Suprapubic skin (tissue), 4 donors: ENCODE data around the gene SMTNL2. TPM values are rescaled to one million over a fixed set of nuclear protein-coding genes. Genes with fewer than 3 reads are reported as not detected.

ENCODE experiments used
- DNase-seq, 2 donors: peaks; one replicate each; pipeline ENCODE4 v3.0.0-alpha.2; 2019; ENCODE audit warnings: low spot score in 2 of 2
- H3K27ac ChIP-seq: fragments of 200-600 bp; sonication (generic); one replicate; pipeline ENCODE4 v1.5.1; 2019
- H3K27me3 ChIP-seq: fragments of 200-600 bp; sonication (generic); one replicate; pipeline ENCODE4 v1.5.1; 2019
- H3K36me3 ChIP-seq: fragments of 200-600 bp; sonication (generic); one replicate; pipeline ENCODE4 v1.5.1; 2019
- H3K4me1 ChIP-seq: fragments of 200-600 bp; sonication (generic); one replicate; pipeline ENCODE4 v1.5.1; 2019
- H3K4me3 ChIP-seq: fragments of 200-600 bp; sonication (generic); one replicate; pipeline ENCODE4 v1.5.1; 2019; ENCODE audit warnings: mild to moderate bottlenecking
- H3K9me3 ChIP-seq: fragments of 200-600 bp; sonication (generic); one replicate; pipeline ENCODE4 v1.5.1; 2019
- EP300 ChIP-seq: sonication (generic); formaldehyde crosslinking; IDR thresholded peaks from one replicate; pipeline ENCODE4 v1.6.1; 2017; ENCODE audit warnings: antibody characterized with exemption
- POLR2A ChIP-seq, 2 donors: fragments of 450-650 bp; IDR thresholded peaks; one replicate each; pipeline ENCODE4 v1.6.1; 2017; ENCODE audit warnings: antibody characterized with exemption in 2 of 2, mild to moderate bottlenecking in 2 of 2, moderate library complexity in 2 of 2
- POLR2AphosphoS5 ChIP-seq, 3 donors: sonication (generic); formaldehyde crosslinking; IDR thresholded peaks; one replicate each; pipeline ENCODE4 v1.6.1; 2017; ENCODE audit warnings: antibody characterized with exemption in 3 of 3
- WGBS: methylation state at CpG from one replicate; pipeline ENCODE4 v1.1.5; 2018; 5-methylcytosine and 5-hydroxymethylcytosine counted together
- total RNA-seq, 4 donors: library from RNA; depleted of rRNA; stranded (reverse); fragments of >200 nt; gene quantifications; one replicate each; pipeline ENCODE4 v1.1.0, GENCODE V29; 2016
- TF ChIP-seq, protein P1 (sequence below), 2 donors: fragments of 200-600 bp in 1 of 2; fragments of 450-650 bp in 1 of 2; sonication (generic) in 1 of 2; IDR thresholded peaks; one replicate each; pipeline ENCODE4 v1.5.1; 2016 to 2019; ENCODE audit warnings: antibody characterized with exemption in 2 of 2, mild to moderate bottlenecking in 1 of 2, moderate library complexity in 1 of 2

Gene SMTNL2
- total RNA-seq, 4 donors from 2014 or later: 0.64 to 1.3 (median 0.81) TPM; not detected in 1

GRCh38 chr17:4610162-4610561 lies 25.8 kb downstream of the SMTNL2 start:
- TF ChIP-seq POLR2AphosphoS5 (IDR thresholded peaks at IDR 0.05) (no peak), POLR2A (IDR thresholded peaks at IDR 0.05) (no peak), EP300 (no peak)
- TF ChIP-seq, protein P1, sequence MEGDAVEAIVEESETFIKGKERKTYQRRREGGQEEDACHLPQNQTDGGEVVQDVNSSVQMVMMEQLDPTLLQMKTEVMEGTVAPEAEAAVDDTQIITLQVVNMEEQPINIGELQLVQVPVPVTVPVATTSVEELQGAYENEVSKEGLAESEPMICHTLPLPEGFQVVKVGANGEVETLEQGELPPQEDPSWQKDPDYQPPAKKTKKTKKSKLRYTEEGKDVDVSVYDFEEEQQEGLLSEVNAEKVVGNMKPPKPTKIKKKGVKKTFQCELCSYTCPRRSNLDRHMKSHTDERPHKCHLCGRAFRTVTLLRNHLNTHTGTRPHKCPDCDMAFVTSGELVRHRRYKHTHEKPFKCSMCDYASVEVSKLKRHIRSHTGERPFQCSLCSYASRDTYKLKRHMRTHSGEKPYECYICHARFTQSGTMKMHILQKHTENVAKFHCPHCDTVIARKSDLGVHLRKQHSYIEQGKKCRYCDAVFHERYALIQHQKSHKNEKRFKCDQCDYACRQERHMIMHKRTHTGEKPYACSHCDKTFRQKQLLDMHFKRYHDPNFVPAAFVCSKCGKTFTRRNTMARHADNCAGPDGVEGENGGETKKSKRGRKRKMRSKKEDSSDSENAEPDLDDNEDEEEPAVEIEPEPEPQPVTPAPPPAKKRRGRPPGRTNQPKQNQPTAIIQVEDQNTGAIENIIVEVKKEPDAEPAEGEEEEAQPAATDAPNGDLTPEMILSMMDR (IDR thresholded peaks at IDR 0.05): no peak
- H3K27me3 ChIP-seq: no peaks in the 10 kb centered on the region
- no peak overlapping the region for H3K4me3 ChIP-seq
- no peak for DNase-seq
- H3K27ac ChIP-seq: no peak overlapping the region
- WGBS: 88% methylated on average over 5 of the region's 5 CpGs
- H3K9me3 ChIP-seq: no peaks in the 10 kb centered on the region
- peaks cover 3% of the 10 kb centered on the region for H3K4me1 ChIP-seq
- no peaks in the 10 kb centered on the region for H3K36me3 ChIP-seq

- DNase-seq: no peak
- TF ChIP-seq POLR2AphosphoS5 (IDR thresholded peaks at IDR 0.05) (no peak), EP300 (no peak), POLR2A (IDR thresholded peaks at IDR 0.05) (no peak)
- TF ChIP-seq, protein P1 (IDR thresholded peaks at IDR 0.05): no peak
- H3K36me3 ChIP-seq: no peaks in the 10 kb centered on the region
- no peak overlapping the region for H3K4me3 ChIP-seq
- no peaks in the 10 kb centered on the region for H3K9me3 ChIP-seq
- no peaks in the 10 kb centered on the region for H3K27me3 ChIP-seq
- WGBS: 90% methylated on average over 6 of the region's 6 CpGs
- peaks cover 3% of the 10 kb centered on the region for H3K4me1 ChIP-seq
- H3K27ac ChIP-seq: no peak overlapping the region
These were observed 26.3 kb downstream of the SMTNL2 start for GRCh38 chr17:4610656-4611055.

- TF ChIP-seq POLR2A (IDR thresholded peaks at IDR 0.05) (no peak), POLR2AphosphoS5 (IDR thresholded peaks at IDR 0.05) (no peak), EP300 (no peak)
- WGBS: 76% methylated on average over 9 of the region's 9 CpGs
- no peak overlapping the region for H3K27ac ChIP-seq
These were observed 32.1 kb downstream of the SMTNL2 start for GRCh38 chr17:4616476-4616875.

DNA sequence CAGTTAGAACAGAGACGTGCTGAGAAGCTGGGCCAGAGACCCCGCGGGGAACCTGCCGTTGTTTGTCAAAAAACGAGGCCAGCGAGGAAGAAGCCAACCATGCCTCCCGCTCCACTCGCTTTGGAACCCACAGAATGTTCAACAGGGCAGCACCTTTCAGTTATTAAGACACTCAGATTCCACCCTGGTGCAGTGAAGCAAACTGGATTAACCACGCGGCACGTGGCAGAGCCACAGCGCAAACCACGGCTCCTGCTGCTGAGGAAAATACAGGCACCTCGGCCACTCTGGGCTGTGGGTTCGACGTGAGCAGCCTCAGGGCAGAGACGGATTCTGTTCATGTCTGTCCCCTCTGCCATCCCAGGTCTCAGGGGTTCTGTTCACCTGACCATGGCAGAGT lies 32.8 kb downstream of the SMTNL2 start:
- no peaks in the 10 kb centered on the region for H3K9me3 ChIP-seq

More at GRCh38 chr17:4616476-4616875, 32.1 kb downstream of the SMTNL2 start:
- Histone ChIP-seq H3K27me3 (peaks cover 13% of the 10 kb centered on the region), H3K4me1 (no peaks in the 10 kb centered on the region), H3K9me3 (no peaks in the 10 kb centered on the region), H3K36me3 (no peaks in the 10 kb centered on the region), H3K4me3 (no peak overlapping the region)
- DNase-seq: no peak

GRCh38 chr17:4617590-4618351 lies 33.4 kb downstream of the SMTNL2 start:
- no peak for DNase-seq
- Histone ChIP-seq H3K36me3 (no peaks in the 10 kb centered on the region), H3K4me3 (no peak overlapping the region), H3K4me1 (no peaks in the 10 kb centered on the region), H3K9me3 (no peaks in the 10 kb centered on the region), H3K27me3 (peaks cover 13% of the 10 kb centered on the region), H3K27ac (no peak overlapping the region)
- 52% methylated on average over 15 of the region's 15 CpGs for WGBS
- no peak for TF ChIP-seq EP300
- TF ChIP-seq POLR2A (IDR thresholded peaks at IDR 0.05): no peak
- TF ChIP-seq POLR2AphosphoS5 (IDR thresholded peaks at IDR 0.05): no peak
- TF ChIP-seq, protein P1 (IDR thresholded peaks at IDR 0.05): no peak

More for the DNA sequence above, 32.8 kb downstream of the SMTNL2 start:
- Histone ChIP-seq H3K27me3 (peaks cover 13% of the 10 kb centered on the region), H3K4me3 (no peak overlapping the region), H3K4me1 (no peaks in the 10 kb centered on the region), H3K36me3 (no peaks in the 10 kb centered on the region), H3K27ac (no peak overlapping the region)
- 80% methylated on average over 16 of the region's 17 CpGs for WGBS
- DNase-seq: no peak
- no peak for TF ChIP-seq POLR2A (IDR thresholded peaks at IDR 0.05)
- no peak for TF ChIP-seq EP300
- no peak for TF ChIP-seq POLR2AphosphoS5 (IDR thresholded peaks at IDR 0.05)
- TF ChIP-seq, protein P1 (IDR thresholded peaks at IDR 0.05): no peak
